B cell (primary cell): ENCODE data around the gene KRTAP2-2.

ENCODE experiments used
- CTCF ChIP-seq: fragments of 200-600 bp; IDR thresholded peaks from one replicate; pipeline ENCODE4 v1.8.0; 2022; ENCODE audit warnings: antibody characterized with exemption, mild to moderate bottlenecking
- EZH2 ChIP-seq: IDR thresholded peaks from 2 replicates; pipeline ENCODE4 v1.6.1; 2012; ENCODE audit warnings: borderline replicate concordance, low read depth, mild to moderate bottlenecking, moderate library complexity, low read length; ENCODE audit not compliant: insufficient read depth, poor library complexity, severe bottlenecking

- TF ChIP-seq CTCF (no peak), EZH2 (no peak)
Observed at GRCh38 chr17:41054025-41054424, 1.0 kb downstream of the KRTAP2-2 start.
